ENCODE results near the gene COQ3. TPM values are rescaled to one million over a fixed set of nuclear protein-coding genes. Genes with fewer than 3 reads are reported as not detected.
A peak's percentile ranks its signal among the peaks of the same experiment; 100 is the strongest.

The COQ3 gene
- total RNA-seq, 1 donor from 2014 or later = 4.8 TPM

DNA sequence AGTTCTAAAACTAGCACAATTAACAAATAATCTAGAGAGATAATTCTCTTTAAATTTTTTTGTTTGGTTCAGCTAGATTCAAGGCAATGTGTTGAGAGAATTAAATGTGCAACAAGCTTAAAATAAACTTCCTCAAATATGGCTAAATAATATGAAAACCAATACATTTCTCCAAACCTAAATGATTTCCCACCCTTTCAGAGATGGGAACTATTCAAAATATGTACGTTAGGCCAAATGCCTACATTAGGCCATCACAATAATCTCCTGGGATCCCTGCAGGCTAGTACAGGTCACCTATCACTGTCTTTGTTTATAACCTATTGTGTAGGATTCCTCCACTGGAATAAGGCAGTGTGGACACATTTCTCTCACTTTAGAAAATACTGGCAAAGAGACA, 46.2 kb downstream of the COQ3 start:
- Mint-ChIP-seq H3K36me3 (ENCODE audit: unreplicated experiment) (no peaks in the 10 kb centered on the region), H3K27ac (ENCODE audit: unreplicated experiment) (no peak overlapping the region), H3K4me3 (ENCODE audit: unreplicated experiment) (no peak overlapping the region), H3K4me1 (ENCODE audit: unreplicated experiment) (peaks cover 12% of the 10 kb centered on the region), H3K27me3 (ENCODE audit: unreplicated experiment) (peaks cover 6% of the 10 kb centered on the region), H3K9me3 (ENCODE audit: unreplicated experiment) (no peaks in the 10 kb centered on the region)
- DNase-seq (ENCODE audit: extremely low spot score, unreplicated experiment) = no peak
- TF ChIP-seq, protein P1, sequence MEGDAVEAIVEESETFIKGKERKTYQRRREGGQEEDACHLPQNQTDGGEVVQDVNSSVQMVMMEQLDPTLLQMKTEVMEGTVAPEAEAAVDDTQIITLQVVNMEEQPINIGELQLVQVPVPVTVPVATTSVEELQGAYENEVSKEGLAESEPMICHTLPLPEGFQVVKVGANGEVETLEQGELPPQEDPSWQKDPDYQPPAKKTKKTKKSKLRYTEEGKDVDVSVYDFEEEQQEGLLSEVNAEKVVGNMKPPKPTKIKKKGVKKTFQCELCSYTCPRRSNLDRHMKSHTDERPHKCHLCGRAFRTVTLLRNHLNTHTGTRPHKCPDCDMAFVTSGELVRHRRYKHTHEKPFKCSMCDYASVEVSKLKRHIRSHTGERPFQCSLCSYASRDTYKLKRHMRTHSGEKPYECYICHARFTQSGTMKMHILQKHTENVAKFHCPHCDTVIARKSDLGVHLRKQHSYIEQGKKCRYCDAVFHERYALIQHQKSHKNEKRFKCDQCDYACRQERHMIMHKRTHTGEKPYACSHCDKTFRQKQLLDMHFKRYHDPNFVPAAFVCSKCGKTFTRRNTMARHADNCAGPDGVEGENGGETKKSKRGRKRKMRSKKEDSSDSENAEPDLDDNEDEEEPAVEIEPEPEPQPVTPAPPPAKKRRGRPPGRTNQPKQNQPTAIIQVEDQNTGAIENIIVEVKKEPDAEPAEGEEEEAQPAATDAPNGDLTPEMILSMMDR (IDR thresholded peaks at IDR 0.05) = no peak

DNA sequence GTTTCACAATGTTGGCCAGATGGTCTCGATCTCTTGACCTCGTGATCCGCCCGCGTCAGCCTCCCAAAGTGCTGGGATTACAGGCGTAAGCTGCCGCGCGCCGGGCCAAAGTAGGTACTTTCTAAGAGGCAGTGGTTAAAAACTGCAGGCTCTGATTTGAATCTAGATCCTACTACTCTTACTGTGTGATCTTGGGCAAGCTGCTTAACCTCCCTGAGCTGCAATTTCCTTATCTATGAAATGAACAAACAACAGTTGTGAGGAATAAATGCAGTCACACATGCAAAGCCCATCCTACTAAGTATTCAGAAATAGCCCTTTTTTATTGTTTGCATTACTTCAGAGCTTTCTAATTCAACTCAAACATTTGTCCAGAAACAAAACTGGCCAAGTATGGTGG, 47.4 kb downstream of the COQ3 start:
- TF ChIP-seq, protein P1 (IDR thresholded peaks at IDR 0.05) = no peak
- H3K36me3 Mint-ChIP-seq (ENCODE audit: unreplicated experiment) = no peaks in the 10 kb centered on the region
- H3K27me3 Mint-ChIP-seq (ENCODE audit: unreplicated experiment) = peaks cover 6% of the 10 kb centered on the region
- no peak overlapping the region for H3K4me3 Mint-ChIP-seq (ENCODE audit: unreplicated experiment)
- DNase-seq (ENCODE audit: extremely low spot score, unreplicated experiment) = no peak
- no peaks in the 10 kb centered on the region for H3K9me3 Mint-ChIP-seq (ENCODE audit: unreplicated experiment)
- peaks cover 21% of the 10 kb centered on the region for H3K4me1 Mint-ChIP-seq (ENCODE audit: unreplicated experiment)
- no peak overlapping the region for H3K27ac Mint-ChIP-seq (ENCODE audit: unreplicated experiment)

DNA sequence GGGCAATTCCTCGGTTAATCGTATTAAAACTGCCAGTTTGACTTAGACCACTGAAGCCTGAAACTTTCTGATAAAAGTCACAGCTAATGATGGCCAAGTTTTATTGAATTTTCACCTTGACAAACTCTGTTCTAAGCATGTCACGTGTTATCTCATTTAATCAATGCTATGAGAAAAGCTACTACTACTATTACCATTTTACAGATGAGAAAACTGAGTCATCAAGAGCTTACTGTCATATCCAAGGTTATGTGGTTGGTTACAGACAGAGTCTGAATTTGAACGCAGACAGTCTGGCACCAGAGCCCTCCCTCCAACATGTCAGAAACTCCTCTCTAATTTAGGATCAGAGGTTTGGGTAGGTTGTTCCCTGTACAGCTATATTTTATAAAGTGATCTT, 48.8 kb downstream of the COQ3 start:
- Mint-ChIP-seq H3K9me3 (ENCODE audit: unreplicated experiment) (no peaks in the 10 kb centered on the region), H3K27me3 (ENCODE audit: unreplicated experiment) (no peaks in the 10 kb centered on the region), H3K36me3 (ENCODE audit: unreplicated experiment) (no peaks in the 10 kb centered on the region), H3K27ac (ENCODE audit: unreplicated experiment) (no peak overlapping the region), H3K4me3 (ENCODE audit: unreplicated experiment) (no peak overlapping the region), H3K4me1 (ENCODE audit: unreplicated experiment) (peaks cover 25% of the 10 kb centered on the region)
- TF ChIP-seq, protein P1 (IDR thresholded peaks at IDR 0.05) = no peak
- DNase-seq (ENCODE audit: extremely low spot score, unreplicated experiment) = no peak

DNA sequence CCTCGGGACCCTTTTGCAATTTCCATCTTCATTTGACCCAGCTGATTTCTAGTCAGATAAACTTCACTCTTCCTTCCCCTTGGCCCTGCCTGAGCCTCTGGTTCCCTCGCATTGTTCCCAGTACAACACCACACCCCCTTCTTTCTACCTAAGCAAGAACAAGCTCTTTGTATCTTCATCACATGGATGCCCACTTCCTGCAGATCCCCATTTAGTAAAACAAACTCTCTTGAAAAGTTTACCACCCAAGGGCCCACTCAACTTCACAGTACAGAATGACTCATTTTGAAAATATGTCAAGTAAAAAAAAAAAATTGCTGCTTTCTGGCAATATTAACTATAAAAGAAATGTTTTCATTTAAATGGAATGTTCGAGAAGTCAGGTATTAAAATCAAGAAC, 49.7 kb downstream of the COQ3 start:
- Mint-ChIP-seq H3K4me1 (ENCODE audit: unreplicated experiment) (peaks cover 24% of the 10 kb centered on the region), H3K4me3 (ENCODE audit: unreplicated experiment) (no peak overlapping the region), H3K27ac (ENCODE audit: unreplicated experiment) (peak overlapping the region; percentile 6), H3K9me3 (ENCODE audit: unreplicated experiment) (no peaks in the 10 kb centered on the region), H3K36me3 (ENCODE audit: unreplicated experiment) (no peaks in the 10 kb centered on the region), H3K27me3 (ENCODE audit: unreplicated experiment) (no peaks in the 10 kb centered on the region)
- DNase-seq (ENCODE audit: extremely low spot score, unreplicated experiment) = no peak
- TF ChIP-seq, protein P1 (IDR thresholded peaks at IDR 0.05) = no peak

DNA sequence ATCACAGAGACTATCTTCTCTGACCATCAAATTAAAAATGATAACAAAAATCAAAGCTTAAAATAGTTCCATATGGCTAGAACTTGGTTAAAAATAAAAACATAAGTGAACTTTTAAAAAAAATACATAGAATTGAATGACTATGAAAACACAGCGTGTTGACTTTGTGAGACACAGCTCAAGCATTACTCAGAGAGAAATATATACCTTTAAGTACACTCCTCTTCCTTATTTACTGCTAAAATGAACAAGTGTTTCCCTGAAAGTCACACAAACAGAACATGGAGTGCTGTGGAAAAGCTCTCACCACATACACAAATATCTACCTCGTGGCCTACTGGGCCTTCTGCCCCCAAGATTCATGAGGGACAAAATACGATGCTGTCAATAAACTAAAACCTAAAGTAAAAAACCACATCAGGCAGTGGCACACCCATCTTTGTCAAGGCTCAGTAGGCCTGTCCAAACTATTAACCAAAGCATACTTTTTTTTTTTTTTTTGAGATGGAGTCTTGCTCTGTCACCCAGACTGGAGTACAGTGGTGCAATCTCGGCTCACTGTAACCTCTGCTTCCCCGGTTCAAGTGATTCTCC, 52.0 kb downstream of the COQ3 start:
- H3K4me3 Mint-ChIP-seq (ENCODE audit: unreplicated experiment) = no peak overlapping the region
- H3K9me3 Mint-ChIP-seq (ENCODE audit: unreplicated experiment) = no peaks in the 10 kb centered on the region
- DNase-seq (ENCODE audit: extremely low spot score, unreplicated experiment) = no peak
- H3K27ac Mint-ChIP-seq (ENCODE audit: unreplicated experiment) = no peak overlapping the region
- TF ChIP-seq, protein P1 (IDR thresholded peaks at IDR 0.05) = no peak
- H3K4me1 Mint-ChIP-seq (ENCODE audit: unreplicated experiment) = peaks cover 23% of the 10 kb centered on the region
- no peaks in the 10 kb centered on the region for H3K27me3 Mint-ChIP-seq (ENCODE audit: unreplicated experiment)
- H3K36me3 Mint-ChIP-seq (ENCODE audit: unreplicated experiment) = no peaks in the 10 kb centered on the region

Data from osteocyte (in vitro differentiated cells).